AG09319 (cell line): ENCODE data around the gene MEIS1.

Experiments
- DNase-seq: peaks from one replicate; pipeline ENCODE4 v3.0.0-alpha.2; 2010; ENCODE audit warnings: low read depth; ENCODE audit errors: extremely low read depth
- TF ChIP-seq, protein P1 (sequence below): IDR thresholded peaks from 2 replicates; pipeline ENCODE4 v1.5.1; 2011; ENCODE audit warnings: low read depth, mild to moderate bottlenecking, inconsistent platforms, low read length, moderate library complexity

MEIS1 gene

GRCh38 chr2:66427300-66427699 is 7.6 kb upstream of the MEIS1 start:
- DNase-seq, result no peak
- TF ChIP-seq, protein P1, sequence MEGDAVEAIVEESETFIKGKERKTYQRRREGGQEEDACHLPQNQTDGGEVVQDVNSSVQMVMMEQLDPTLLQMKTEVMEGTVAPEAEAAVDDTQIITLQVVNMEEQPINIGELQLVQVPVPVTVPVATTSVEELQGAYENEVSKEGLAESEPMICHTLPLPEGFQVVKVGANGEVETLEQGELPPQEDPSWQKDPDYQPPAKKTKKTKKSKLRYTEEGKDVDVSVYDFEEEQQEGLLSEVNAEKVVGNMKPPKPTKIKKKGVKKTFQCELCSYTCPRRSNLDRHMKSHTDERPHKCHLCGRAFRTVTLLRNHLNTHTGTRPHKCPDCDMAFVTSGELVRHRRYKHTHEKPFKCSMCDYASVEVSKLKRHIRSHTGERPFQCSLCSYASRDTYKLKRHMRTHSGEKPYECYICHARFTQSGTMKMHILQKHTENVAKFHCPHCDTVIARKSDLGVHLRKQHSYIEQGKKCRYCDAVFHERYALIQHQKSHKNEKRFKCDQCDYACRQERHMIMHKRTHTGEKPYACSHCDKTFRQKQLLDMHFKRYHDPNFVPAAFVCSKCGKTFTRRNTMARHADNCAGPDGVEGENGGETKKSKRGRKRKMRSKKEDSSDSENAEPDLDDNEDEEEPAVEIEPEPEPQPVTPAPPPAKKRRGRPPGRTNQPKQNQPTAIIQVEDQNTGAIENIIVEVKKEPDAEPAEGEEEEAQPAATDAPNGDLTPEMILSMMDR, result no peak

DNA sequence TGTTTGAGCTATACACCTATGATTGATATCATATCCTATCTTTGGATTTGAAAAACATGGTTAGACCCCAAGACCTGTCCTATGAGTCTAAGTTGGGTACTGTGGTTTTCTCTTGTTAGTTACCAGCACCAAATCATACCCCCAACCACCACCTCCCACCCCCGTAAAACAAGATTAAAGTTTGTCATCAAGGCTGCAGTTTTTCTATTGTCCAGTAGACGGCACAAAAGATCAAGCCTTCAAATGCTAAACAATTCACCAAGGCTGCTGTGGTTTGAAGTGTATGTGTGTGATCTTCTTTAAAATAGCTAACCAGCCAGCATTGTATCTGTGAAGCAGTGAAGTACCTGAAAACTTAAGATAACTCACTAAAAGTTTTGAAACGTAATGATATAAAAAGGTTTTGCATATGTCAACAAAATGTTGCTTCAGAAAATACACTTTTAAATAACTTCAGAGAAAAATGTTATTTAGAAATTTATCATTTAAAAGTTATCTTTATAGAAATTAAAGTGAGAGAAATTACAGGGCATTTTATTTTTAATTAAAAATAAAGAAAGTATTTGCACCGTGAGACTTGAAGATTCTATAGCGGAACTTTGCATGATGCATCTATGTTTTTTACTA is 5.8 kb upstream of the MEIS1 start:
- TF ChIP-seq, protein P1, result peak; percentile 98
- DNase-seq, result no peak

DNA sequence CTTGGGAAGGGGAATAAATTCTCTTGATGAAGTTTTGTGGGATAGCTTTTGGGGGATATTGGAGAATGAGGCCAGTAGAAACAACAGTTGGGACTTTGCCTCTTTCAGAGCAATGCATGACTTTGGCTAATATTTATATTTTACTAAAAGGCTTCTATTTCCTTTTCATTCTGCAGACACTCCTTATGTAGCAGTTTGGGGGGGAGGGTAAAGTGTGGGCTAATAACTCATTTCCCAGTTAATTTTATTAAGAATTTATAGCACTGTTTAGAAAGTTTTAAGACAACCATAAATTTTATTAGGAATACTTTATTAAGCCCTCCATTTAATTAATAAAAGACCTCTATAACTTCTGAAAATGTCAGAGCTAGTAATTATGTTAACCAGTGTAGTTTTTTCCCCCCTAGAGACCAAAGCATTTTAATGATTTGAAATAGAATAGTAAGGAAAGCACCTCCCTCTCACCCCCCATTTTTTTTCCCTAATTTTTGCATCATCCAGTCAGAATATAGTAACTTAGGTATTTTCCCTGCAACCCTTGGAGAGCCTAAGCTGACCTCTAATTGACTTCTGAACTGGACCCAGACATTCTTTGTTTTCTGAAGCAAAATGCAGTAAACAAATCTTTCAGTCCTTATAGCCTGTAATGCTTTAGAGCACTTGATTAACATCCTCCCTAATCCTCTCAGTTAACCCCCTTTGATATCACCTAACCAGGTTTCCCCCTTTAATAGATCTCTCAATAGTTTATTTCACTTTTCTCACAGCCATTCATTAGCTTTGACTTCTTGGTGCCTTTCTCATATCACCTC is 5.0 kb upstream of the MEIS1 start:
- TF ChIP-seq, protein P1, result no peak
- no peak for DNase-seq

GRCh38 chr2:66430505-66431273 is 4.2 kb upstream of the MEIS1 start:
- TF ChIP-seq, protein P1, result no peak
- no peak for DNase-seq

DNA sequence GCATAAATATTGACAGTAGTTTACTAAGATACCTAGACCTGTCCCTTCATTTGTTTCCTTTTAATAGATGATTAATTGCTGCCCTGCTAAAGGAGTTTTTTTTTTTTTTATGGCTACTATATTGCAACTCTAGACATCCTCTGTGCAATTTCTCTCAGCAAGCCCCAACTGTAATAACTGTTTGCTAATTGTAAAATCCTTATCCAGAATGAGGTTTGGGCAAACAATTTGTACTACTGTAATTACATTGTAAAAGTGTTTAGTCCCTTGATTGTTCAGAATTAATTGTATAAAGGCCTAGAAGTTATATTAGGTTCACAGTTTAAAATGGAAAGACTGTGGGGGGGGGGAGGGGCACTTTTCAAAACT is 3.7 kb upstream of the MEIS1 start:
- TF ChIP-seq, protein P1, result no peak
- DNase-seq, result no peak

DNA sequence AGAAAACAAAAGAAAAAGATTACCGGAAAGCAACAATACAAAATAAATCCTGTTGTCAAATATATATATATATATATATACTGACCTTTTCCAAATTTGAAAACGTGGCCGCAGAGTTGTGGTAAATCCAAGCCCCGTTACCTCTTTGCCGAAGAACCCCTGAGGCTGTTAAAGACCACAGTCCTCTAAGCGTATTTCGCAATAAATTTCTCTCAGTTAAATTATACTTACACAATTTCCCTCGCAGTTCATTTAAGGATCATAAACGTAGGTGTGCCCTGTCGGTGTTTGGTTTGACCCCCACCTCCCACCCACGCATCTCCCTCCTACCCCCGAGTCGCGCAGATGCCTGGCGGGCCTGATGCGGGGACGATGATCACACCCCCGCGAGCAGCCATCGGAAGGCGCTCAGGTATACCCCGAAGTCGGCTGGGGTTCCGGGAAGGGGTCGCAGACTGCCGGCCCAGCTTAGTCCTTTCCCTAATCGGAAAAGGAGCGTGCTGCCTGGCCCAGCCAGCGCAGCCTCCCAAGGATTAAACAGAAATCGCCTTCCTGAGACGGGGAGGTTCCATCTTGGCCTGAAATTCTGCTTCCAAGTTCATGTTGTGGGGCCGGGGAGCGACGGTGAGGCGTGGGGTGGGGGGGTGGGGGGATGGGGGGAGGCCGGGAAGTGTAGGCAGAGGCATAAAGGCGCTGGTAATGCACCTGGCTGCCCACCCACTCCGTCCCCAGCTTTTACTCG is 2.9 kb upstream of the MEIS1 start:
- TF ChIP-seq, protein P1, result no peak
- DNase-seq, result no peak
